Sigmoid colon (tissue), 7 donors: ENCODE results near the gene AMFR. TPM values are rescaled to one million over a fixed set of nuclear protein-coding genes. Genes with fewer than 3 reads are reported as not detected.

ENCODE experiments used
- DNase-seq: peaks from one replicate; pipeline ENCODE4 v3.0.0-alpha.2; 2019
- H3K27ac ChIP-seq, 4 donors: fragments of 200-600 bp; sonication (generic); one replicate each; pipeline ENCODE4 v1.5.1; 2016 to 2019; ENCODE audit warnings: mild to moderate bottlenecking in 1 of 4
- H3K27me3 ChIP-seq, 3 donors: fragments of 200-600 bp; sonication (generic); one replicate each; pipeline ENCODE4 v1.5.1; 2019; ENCODE audit warnings: mild to moderate bottlenecking in 1 of 3
- H3K36me3 ChIP-seq, 4 donors: fragments of 200-600 bp; sonication (generic); one replicate each; pipeline ENCODE4 v1.5.1; 2016 to 2019
- H3K4me1 ChIP-seq, 4 donors: fragments of 200-600 bp; sonication (generic); one replicate each; pipeline ENCODE4 v1.5.1; 2017 to 2019
- H3K4me3 ChIP-seq, 4 donors: fragments of 200-600 bp; sonication (generic); one replicate each; pipeline ENCODE4 v1.5.1; 2017 to 2019; ENCODE audit warnings: mild to moderate bottlenecking in 2 of 4, moderate library complexity in 1 of 4
- H3K9me3 ChIP-seq, 4 donors: fragments of 200-600 bp in 3 of 4; sonication (generic) in 3 of 4; one replicate each; pipeline versions ENCODE4 v1.5.1 to v1.6.1; 2013 to 2019
- EP300 ChIP-seq, 4 donors: sonication (generic); formaldehyde crosslinking; IDR thresholded peaks; one replicate each; pipeline ENCODE4 v1.6.1; 2017; ENCODE audit warnings: antibody characterized with exemption in 4 of 4
- POLR2A ChIP-seq, 2 donors: fragments of 450-650 bp; IDR thresholded peaks; one replicate each; pipeline ENCODE4 v1.6.1; 2016; ENCODE audit warnings: antibody characterized with exemption in 2 of 2, mild to moderate bottlenecking in 2 of 2, moderate library complexity in 2 of 2
- POLR2AphosphoS5 ChIP-seq, 4 donors: sonication (generic); formaldehyde crosslinking; IDR thresholded peaks; one replicate each; pipeline ENCODE4 v1.6.1; 2017; ENCODE audit warnings: antibody characterized with exemption in 4 of 4
- WGBS, 2 donors: extraction: QIAGEN DNeasy Blood & Tissue Kit; methylation state at CpG; one replicate each; pipeline ENCODE4 v1.1.7; 2013; 5-methylcytosine and 5-hydroxymethylcytosine counted together
- intact Hi-C: fragments of 100-400 bp; cut with DNase I; formaldehyde crosslinking; loops from one replicate; pipeline ENCODE4 v1.15.1; 2023
- polyA plus RNA-seq, 3 donors: library from polyadenylated mRNA; stranded (reverse); fragments of 200-250 nt; gene quantifications; one replicate each; pipeline ENCODE4 v1.2.3, GENCODE V29; 2013
- total RNA-seq, 4 donors: library from RNA; depleted of rRNA; stranded (reverse); fragments of >200 nt; gene quantifications; one replicate each; pipeline ENCODE4 v1.1.0, GENCODE V29; 2016
- TF ChIP-seq, protein P1 (sequence below), 4 experiments: fragments of 450-650 bp in 3 of 4; fragments of 200-600 bp in 1 of 4; IDR thresholded peaks; one replicate each; pipeline ENCODE4 v1.5.1; 2016 to 2019; ENCODE audit warnings: antibody characterized with exemption in 4 of 4, mild to moderate bottlenecking in 3 of 4, moderate library complexity in 2 of 4
- donor health status: healthy with polysubstance abuse.
- donor health status: Bipolar disorder and iron deficiency.
- donor health status: healthy.

AMFR gene
- total and polyA plus RNA-seq, 7 donors: 22.4 to 201 (median 111) TPM

DNA sequence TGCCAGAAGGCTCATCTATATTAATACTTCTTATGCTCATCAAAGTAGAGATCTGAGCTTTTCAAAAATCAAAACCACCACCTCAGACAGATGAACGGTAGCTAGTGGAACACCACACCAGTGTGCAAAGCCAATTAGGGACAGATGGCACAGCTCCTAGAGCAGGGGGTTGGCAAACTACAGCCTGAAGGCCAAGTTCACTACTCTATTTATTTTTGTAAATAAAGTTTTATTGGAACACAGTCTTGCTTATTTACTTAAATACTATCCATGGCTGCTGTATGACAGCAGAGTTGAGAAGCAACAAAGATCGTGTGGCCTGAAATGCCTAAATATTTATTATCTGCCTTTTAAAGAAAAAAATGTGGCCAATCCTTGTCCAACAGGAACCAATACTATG, 56.8 kb downstream of the AMFR start:
- no peaks in the 10 kb centered on the region for H3K9me3 ChIP-seq
- peaks cover 0 to 42% (median 22%) of the 10 kb centered on the region in 4 donors for H3K4me1 ChIP-seq
- TF ChIP-seq EP300 (IDR thresholded peaks at IDR 0.05) (no peak), POLR2A (IDR thresholded peaks at IDR 0.05) (no peak), POLR2AphosphoS5 (IDR thresholded peaks at IDR 0.05) (no peak)
- TF ChIP-seq, protein P1, sequence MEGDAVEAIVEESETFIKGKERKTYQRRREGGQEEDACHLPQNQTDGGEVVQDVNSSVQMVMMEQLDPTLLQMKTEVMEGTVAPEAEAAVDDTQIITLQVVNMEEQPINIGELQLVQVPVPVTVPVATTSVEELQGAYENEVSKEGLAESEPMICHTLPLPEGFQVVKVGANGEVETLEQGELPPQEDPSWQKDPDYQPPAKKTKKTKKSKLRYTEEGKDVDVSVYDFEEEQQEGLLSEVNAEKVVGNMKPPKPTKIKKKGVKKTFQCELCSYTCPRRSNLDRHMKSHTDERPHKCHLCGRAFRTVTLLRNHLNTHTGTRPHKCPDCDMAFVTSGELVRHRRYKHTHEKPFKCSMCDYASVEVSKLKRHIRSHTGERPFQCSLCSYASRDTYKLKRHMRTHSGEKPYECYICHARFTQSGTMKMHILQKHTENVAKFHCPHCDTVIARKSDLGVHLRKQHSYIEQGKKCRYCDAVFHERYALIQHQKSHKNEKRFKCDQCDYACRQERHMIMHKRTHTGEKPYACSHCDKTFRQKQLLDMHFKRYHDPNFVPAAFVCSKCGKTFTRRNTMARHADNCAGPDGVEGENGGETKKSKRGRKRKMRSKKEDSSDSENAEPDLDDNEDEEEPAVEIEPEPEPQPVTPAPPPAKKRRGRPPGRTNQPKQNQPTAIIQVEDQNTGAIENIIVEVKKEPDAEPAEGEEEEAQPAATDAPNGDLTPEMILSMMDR (IDR thresholded peaks at IDR 0.05): no peak
- no peak for DNase-seq
- peaks cover 12 to 59% (median 29%) of the 10 kb centered on the region in 4 donors for H3K36me3 ChIP-seq
- H3K4me3 ChIP-seq: no peak overlapping the region
- WGBS, 2 donors: 93% methylated on average over 2 of the region's 2 CpGs
- H3K27ac ChIP-seq: no peak overlapping the region
- H3K27me3 ChIP-seq: no peaks in the 10 kb centered on the region
- intact Hi-C loops: no loop called here

DNA sequence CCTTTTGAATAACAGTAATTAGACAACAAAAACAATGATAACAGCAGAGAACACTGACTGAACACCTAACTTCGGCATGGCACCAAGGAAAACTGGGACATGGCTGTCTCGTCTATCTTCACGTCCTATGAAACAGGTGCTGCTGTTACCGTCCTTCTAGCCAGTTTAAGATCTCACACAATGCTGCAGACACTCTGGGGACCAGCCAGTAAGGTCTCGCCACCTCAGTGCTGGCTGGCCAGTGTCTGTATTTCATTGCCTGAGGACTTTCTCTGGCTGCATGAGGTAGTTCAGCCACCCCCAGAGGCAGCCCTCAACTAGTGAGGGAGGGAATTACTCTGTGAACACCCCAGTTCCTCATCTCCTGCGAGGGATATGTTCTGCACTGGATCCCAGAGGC, 57.6 kb downstream of the AMFR start:
- DNase-seq: no peak
- Histone ChIP-seq H3K9me3 (no peaks in the 10 kb centered on the region), H3K4me3 (no peak overlapping the region), H3K36me3 (peaks cover 19 to 63% (median 37%) of the 10 kb centered on the region in 4 donors), H3K27ac (no peak overlapping the region), H3K4me1 (peaks cover 0 to 34% (median 22%) of the 10 kb centered on the region in 4 donors), H3K27me3 (no peaks in the 10 kb centered on the region)
- intact Hi-C loops: no loop called here
- TF ChIP-seq EP300 (IDR thresholded peaks at IDR 0.05): no peak
- TF ChIP-seq POLR2AphosphoS5 (IDR thresholded peaks at IDR 0.05): no peak
- TF ChIP-seq, protein P1 (IDR thresholded peaks at IDR 0.05): no peak
- no peak for TF ChIP-seq POLR2A (IDR thresholded peaks at IDR 0.05)
- 96 to 97% methylated on average over 6 of the region's 6 CpGs for WGBS, 2 donors

DNA sequence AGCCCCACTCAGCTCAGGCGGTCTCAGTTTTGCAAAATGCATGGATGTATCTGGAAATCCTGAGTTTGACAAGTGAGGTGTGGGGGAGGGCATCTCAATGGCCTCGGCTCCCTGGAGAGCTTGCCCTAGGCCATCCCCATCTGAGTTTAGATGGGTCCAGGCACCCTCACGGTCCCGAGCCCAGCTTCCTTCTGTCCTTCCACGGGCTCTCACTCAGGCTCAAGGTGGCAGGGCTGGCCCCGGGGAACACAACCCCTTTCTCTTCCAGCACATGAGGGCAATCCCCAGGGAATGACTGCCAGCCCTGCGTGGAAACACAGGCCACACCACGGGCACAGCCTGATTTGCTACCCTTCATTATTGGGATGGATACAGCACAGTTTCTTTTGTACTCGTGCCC, 58.4 kb downstream of the AMFR start:
- WGBS, 2 donors: 94 to 97% methylated on average over 9 of the region's 9 CpGs
- H3K27me3 ChIP-seq: no peaks in the 10 kb centered on the region
- intact Hi-C loops: no loop called here
- no peaks in the 10 kb centered on the region for H3K9me3 ChIP-seq
- TF ChIP-seq POLR2AphosphoS5 (IDR thresholded peaks at IDR 0.05) (no peak), POLR2A (IDR thresholded peaks at IDR 0.05) (no peak)
- peaks cover 0 to 26% (median 22%) of the 10 kb centered on the region in 4 donors for H3K4me1 ChIP-seq
- H3K27ac ChIP-seq: no peak overlapping the region
- DNase-seq: no peak
- H3K4me3 ChIP-seq: no peak overlapping the region
- H3K36me3 ChIP-seq: peaks cover 27 to 71% (median 43%) of the 10 kb centered on the region in 4 donors

DNA sequence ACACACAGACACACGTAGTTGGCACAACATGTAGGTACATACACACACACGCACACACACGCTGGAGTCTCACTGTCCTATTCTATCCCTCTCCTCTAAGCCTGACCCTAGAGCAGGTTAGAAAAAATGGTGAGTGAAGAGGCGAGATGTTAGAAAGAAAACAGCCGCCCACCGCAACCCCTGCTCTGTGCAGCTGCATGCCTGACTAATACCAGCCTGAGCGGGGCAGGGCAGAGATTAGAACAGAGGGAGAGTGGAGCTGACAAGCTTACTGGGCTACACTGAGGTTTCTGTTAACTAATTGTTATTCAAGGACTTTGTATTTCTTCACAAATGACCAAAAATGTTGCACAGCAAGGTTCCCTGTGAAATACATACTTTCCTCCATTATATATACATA, 59.8 kb downstream of the AMFR start:
- 88 to 94% methylated on average over 7 of the region's 7 CpGs for WGBS, 2 donors
- no peaks in the 10 kb centered on the region for H3K9me3 ChIP-seq
- peaks cover 27 to 79% (median 45%) of the 10 kb centered on the region in 4 donors for H3K36me3 ChIP-seq
- H3K4me3 ChIP-seq: no peak overlapping the region
- H3K4me1 ChIP-seq: peaks cover 0 to 12% (median 9%) of the 10 kb centered on the region in 4 donors
- no peaks in the 10 kb centered on the region for H3K27me3 ChIP-seq
- intact Hi-C loops: no loop called here
- H3K27ac ChIP-seq: no peak overlapping the region
- TF ChIP-seq POLR2AphosphoS5 (IDR thresholded peaks at IDR 0.05): no peak
- no peak for TF ChIP-seq EP300 (IDR thresholded peaks at IDR 0.05)
- TF ChIP-seq POLR2A (IDR thresholded peaks at IDR 0.05): no peak
- TF ChIP-seq, protein P1 (IDR thresholded peaks at IDR 0.05): no peak
- DNase-seq: no peak

DNA sequence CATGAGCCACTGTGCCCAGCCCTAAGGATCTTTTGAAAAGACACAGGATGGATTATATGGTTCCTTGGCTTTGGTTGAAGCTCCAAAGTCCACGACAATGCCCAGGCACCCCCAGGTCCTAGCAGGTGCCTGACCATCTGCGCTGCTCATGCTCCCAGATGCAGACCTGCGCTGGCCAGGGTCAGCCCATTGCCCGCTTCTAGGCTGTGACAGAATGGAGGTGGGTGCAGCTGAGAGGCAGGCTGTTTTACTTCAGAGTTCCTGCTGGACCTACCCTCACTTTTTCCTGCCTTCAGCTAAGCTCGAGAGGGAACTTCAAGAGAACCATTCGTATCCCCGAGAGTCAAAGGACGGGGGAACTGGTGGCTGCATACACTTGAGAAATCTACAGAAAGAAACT, 60.5 kb downstream of the AMFR start:
- no peak for DNase-seq
- Histone ChIP-seq H3K4me3 (no peak overlapping the region), H3K27ac (no peak overlapping the region), H3K4me1 (peaks cover 0 to 5% (median 2%) of the 10 kb centered on the region in 4 donors), H3K9me3 (no peaks in the 10 kb centered on the region), H3K27me3 (no peaks in the 10 kb centered on the region), H3K36me3 (peaks cover 27 to 86% (median 45%) of the 10 kb centered on the region in 4 donors)
- intact Hi-C loops: no loop called here
- TF ChIP-seq POLR2AphosphoS5 (IDR thresholded peaks at IDR 0.05) (no peak), POLR2A (IDR thresholded peaks at IDR 0.05) (no peak), EP300 (IDR thresholded peaks at IDR 0.05) (no peak)
- TF ChIP-seq, protein P1 (IDR thresholded peaks at IDR 0.05): no peak
- 91 to 93% methylated on average over 8 of the region's 8 CpGs for WGBS, 2 donors
